RKO (cell line): ENCODE measurements around the gene MARCKS.
A peak's percentile ranks its signal among the peaks of the same experiment; 100 is the strongest.

Source experiments
- DNase-seq: peaks from one replicate; pipeline ENCODE4 v3.0.0-alpha.2; 2016; ENCODE audit warnings: low spot score

The MARCKS gene

GRCh38 chr6:113853252-113853651 is 3.9 kb upstream of the MARCKS start:
- DNase-seq = no peak

- peak; percentile 45 for DNase-seq
These were observed 2.3 kb upstream of the MARCKS start for GRCh38 chr6:113854531-113855499.

GRCh38 chr6:113855500-113856374 is 1.4 kb upstream of the MARCKS start:
- peak; percentile 38 for DNase-seq

DNA sequence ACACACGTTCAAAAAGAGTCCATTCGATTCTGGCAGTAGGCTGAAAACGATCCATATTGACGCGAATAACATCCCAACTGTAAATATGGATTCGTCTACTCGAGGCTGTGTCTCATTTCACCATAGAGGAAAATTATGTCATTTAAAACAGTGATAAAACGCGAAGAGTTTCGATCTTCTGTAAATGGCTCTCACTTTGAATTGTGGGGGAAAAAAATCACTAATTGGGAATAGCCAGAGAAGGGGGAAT is 845 bp upstream of the MARCKS start:
- DNase-seq = no peak

DNA sequence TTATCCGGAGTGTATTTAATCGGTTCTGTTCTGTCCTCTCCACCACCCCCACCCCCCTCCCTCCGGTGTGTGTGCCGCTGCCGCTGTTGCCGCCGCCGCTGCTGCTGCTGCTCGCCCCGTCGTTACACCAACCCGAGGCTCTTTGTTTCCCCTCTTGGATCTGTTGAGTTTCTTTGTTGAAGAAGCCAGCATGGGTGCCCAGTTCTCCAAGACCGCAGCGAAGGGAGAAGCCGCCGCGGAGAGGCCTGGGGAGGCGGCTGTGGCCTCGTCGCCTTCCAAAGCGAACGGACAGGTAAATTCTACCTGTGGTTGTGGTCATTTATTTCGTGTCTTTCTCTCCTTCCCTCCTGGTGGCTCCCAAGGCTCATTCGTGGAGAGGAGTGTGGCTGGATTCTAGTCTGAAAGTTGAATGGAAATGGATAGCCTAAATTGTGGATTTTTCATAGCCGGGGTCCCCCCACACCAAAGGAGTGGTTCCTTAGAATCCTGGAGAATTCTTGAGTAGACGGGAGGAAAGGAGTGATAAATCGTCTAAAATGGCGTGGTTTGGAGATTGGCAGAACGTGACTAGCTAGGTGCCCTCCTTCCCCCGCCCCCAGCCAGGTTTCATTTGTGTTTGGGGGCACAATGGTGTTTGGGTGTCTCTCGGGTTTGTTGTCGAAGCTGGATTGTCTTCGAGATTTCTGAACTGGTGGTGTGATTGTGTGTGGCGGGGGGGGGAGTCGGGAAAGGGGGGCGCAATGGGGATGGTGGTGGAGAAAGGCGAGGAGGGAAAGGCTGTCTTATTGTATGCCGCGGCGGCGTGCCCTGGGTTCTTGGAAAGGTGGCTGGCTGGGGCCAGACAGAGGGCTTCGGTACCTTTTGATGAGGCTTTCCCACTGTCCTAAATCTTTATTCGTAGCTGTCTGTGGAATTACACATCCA is 673 bp downstream of the MARCKS start:
- peak; percentile 26 for DNase-seq

- peak; percentile 81 for DNase-seq
These were observed 1.6 kb downstream of the MARCKS start for GRCh38 chr6:113858480-113859348.

- DNase-seq = no peak
These were observed 2.4 kb downstream of the MARCKS start for GRCh38 chr6:113859349-113860180.

DNA sequence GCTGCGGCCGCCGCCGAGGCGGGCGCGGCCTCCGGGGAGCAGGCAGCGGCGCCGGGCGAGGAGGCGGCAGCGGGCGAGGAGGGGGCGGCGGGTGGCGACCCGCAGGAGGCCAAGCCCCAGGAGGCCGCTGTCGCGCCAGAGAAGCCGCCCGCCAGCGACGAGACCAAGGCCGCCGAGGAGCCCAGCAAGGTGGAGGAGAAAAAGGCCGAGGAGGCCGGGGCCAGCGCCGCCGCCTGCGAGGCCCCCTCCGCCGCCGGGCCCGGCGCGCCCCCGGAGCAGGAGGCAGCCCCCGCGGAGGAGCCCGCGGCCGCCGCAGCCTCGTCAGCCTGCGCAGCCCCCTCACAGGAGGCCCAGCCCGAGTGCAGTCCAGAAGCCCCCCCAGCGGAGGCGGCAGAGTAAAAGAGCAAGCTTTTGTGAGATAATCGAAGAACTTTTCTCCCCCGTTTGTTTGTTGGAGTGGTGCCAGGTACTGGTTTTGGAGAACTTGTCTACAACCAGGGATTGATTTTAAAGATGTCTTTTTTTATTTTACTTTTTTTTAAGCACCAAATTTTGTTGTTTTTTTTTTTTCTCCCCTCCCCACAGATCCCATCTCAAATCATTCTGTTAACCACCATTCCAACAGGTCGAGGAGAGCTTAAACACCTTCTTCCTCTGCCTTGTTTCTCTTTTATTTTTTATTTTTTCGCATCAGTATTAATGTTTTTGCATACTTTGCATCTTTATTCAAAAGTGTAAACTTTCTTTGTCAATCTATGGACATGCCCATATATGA is 3.2 kb downstream of the MARCKS start:
- no peak for DNase-seq

- DNase-seq = no peak
These were observed 5.0 kb downstream of the MARCKS start for GRCh38 chr6:113862112-113862511.

- DNase-seq = no peak
These were observed 13.8 kb downstream of the MARCKS start for GRCh38 chr6:113870917-113871316.

DNA sequence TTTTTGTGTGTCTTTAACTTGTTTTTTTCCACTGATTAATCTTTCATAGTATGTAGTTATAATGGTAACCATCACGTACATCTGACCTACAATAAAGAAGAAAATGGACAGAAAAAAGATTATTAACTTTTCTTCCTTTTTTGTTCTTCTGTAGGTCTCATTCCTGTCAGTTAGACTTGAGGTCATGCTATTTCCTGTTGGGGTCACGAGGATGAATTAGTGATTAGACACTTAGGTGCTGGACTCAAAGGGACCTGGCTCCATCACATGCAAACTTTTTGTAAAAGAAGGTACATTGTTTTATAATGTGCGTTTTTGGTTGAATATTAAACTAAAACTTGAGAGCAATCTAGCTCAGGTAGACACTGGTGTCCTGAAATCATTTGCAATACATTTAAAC is 14.8 kb downstream of the MARCKS start:
- DNase-seq = no peak

GRCh38 chr6:113873043-113873667 is 16.0 kb downstream of the MARCKS start:
- DNase-seq = no peak

GRCh38 chr6:113875470-113875869 is 18.3 kb downstream of the MARCKS start:
- no peak for DNase-seq

DNA sequence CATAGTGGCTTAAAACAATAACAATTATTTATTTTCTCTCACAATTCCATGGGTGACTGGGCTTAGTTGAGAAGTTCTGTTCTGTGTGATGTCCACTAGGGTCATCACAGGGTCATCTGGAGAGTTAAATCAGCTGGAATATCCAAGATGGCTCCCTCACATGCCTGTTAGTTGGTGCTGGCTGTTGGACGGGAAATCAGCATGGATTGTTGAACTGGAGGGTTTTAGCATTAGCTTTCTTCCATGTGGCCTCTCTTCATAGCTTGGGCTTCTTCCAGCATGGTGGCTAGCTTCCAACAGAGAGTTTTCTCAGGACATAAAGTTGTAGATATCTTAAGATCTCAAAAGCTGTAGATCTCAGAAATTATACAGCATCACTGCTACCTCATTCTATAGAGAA is 19.6 kb downstream of the MARCKS start:
- DNase-seq = peak; percentile 24

DNA sequence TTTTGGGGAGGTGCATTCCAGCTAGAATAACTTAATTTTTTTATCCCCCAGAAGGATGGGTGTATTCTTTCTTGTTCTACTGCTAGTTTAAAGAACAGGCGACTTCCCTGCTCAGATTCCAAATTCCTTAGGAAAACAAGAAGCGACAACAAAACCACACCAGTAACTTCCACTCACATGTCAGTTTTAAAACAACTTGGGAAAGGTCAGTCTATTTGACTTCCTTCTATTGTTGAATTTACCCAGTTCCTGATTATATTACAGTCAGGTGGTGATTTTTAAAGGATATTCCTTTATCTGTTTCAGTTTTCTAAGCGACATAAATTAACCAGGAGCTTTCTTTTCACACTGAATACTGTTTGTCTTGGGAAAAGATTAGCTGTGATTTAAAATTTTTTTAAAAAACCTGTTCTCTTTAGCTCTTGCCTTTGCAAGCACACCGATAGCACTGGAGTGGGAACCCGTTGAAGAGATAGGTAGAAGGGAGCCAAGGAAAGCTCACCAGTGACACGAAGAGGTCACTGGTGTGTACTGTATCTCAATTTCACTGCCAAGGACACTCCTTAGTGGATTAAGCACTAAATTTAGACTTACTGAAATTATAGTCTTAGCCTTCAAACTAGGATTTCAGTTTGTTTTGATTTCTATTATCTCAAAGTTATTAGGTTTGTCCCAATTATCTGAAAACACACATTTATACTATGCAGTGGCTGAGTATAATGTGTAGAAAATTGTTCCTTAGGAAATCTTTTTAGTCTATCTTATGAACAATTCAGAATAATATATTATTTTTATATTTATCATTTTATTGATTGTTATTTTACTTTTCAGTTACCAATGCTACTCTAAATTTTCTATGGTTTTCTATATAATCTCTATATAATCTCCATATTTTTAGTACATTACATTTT is 22.3 kb downstream of the MARCKS start:
- peak; percentile 69 for DNase-seq

DNA sequence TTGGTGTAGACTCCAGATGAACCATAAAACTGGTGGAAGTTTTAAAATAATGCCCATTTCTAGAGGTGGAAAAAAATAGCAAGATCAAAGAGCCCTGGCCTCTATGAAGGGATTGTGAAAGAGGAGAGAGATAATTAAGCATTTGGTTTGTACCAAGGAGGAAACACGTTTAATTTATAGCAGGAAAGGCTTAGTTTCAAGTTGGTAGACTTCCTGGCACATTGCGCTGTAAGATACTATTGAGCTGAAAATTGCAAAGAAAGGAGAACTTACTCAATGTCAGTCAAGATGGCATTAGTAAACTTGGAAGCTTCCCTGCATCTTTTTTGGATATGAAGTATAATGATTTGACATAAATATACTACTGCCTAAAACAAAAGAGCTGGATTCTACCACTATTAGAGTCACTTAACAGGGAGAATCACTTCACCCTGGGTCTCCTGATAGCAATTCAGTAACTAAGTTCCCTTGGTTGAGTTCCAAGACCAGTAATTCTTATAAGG is 24.4 kb downstream of the MARCKS start:
- DNase-seq = no peak

DNA sequence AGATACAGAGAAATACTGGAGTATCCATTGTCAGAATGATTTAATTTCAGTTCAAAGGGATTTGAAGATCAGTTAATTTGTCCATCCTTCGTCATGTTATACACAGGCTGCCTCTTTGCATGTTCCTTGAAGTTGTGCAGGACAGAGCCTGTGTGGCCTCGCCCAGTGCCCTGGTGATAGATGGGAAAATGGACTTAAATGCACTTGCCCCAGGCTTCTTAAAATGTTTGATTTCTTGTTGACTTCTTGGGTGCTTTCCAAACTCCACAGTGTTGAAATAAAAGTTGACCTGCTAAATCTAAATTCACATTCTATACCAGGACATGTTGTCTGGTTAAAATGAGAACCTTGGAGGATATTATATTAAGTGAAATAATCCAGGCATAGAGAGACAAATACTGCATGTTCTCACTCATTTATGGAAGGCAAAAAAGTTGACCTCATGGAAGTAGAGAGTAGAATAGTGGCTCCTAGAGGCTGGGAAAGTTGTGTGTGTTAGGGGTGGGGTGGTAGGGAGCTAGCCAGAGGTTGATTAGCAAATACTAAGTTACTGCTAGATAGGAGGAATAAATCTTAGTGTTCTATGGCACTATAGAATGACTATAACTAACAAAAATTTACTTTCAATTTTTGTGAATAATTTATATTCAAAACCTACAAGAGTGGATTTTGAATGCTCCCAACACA is 25.3 kb downstream of the MARCKS start:
- no peak for DNase-seq
